MM.1S (cell line): ENCODE data around the gene POU4F1.

Experiments used
- CTCF ChIP-seq: fragments of 300-600 bp; sonication (generic); IDR thresholded peaks from 2 replicates; pipeline ENCODE4 v1.5.1; 2016; ENCODE audit warnings: antibody characterized with exemption, low read length, mixed read lengths
- EZH2 ChIP-seq: fragments of 300-600 bp; sonication (generic); optimal IDR thresholded peaks from 2 replicates; pipeline ENCODE3; 2017; ENCODE audit warnings: low read depth, mild to moderate bottlenecking, antibody characterized with exemption, low read length, mixed read lengths
- EZH2phosphoT487 ChIP-seq: fragments of 300-600 bp; sonication (generic); IDR thresholded peaks from 2 replicates; pipeline ENCODE4 v1.6.1; 2018; ENCODE audit warnings: antibody characterized with exemption, low read length

GRCh38 chr13:78599645-78600279 is 3.6 kb downstream of the POU4F1 start:
- TF ChIP-seq CTCF (no peak), EZH2 (no peak), EZH2phosphoT487 (no peak)
